ENCODE data around the gene CLC.
A peak's percentile ranks its signal among the peaks of the same experiment; 100 is the strongest.
"Not testable (repeated sequence)": the region's sequence is repeated elsewhere in the genome, so short reads cannot be mapped to it uniquely, and the experiment has no call there.

CLC gene

GRCh38 chr19:39737891-39738290 is at the start of gene CLC:
CLC (minus strand) TSS chr19:39738029; CDS start chr19:39737952, 77 bp downstream.
- DNase-seq, result no peak

DNA sequence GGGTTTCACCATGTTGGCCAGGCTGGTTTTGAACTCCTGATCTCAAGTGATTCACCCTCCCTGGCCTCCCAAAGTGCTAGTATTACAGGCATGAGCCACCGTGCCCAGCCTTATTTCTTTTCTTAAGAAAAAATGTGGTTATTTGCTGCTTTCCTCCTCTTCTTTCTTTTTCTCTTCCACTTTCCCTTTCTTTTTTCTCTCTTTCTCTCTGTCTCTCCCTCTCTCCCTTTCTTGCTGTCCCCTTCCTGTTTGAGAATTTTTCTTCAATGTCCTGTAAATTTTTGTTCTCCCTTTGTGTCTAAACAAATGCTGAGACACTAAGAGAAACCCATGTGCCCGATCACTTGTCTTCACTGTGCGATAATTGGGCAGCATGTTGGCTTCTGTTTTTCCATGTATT is 43.1 kb upstream of the CLC start:
- no peak for DNase-seq

GRCh38 chr19:39778763-39779162 is 40.9 kb upstream of the CLC start, which contains the start of gene LEUTX:
LEUTX (plus strand) TSS chr19:39778854; CDS start chr19:39778921, 67 bp downstream.
- DNase-seq, result no peak

GRCh38 chr19:39768786-39769185 is 31.0 kb upstream of the CLC start:
- DNase-seq, result no peak

GRCh38 chr19:39768334-39768733 is 30.5 kb upstream of the CLC start:
- no peak for DNase-seq

DNA sequence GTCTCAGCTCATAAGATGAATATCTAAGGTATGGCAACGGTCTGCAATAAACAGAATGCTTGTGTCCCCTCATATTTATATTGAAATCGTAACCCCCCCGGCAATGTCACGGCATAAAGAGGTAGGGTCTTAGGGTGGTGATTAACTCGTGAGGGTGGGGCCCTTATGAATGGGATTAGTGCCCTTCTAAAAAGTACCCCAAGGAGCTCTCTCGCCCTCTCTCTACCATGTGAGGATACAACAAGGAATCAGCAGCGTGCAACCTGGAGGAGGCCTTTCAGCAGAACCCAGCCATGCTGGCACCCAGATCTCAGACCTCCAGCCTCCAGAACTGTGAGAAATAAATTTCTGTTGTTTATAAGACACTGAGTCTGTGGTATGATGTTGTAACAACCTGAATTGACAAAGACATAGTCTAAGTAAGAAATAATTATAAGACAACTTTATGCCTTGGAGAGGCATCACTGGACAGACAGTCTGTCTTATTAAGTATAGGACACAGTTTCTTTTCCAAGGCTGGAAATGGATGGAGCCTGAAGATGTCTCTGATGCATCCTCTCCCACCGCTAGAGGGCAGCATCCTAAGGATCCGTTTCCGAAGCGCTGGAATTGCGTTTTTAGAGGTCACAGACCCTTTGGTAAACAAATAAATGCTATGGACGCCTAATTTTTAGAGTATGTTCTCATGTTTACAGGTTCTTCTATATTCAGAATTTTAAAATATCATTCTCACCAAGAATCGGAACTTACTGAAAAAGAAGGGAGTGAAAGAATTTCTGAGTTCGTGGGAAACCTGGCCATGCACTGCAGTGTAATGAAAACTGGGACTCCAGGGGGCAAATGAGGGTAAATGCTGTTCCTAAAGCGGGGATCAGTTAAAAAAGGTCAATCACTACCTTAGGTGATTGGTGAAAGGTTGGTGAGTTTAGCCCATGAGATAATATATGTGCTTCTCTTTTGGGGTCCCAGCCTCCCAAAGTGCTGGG is 27.6 kb upstream of the CLC start:
- DNase-seq, result peak; percentile 6

- DNase-seq, result not testable (repeated sequence)
Measured at GRCh38 chr19:39761851-39762250, 24.0 kb upstream of the CLC start.

DNA sequence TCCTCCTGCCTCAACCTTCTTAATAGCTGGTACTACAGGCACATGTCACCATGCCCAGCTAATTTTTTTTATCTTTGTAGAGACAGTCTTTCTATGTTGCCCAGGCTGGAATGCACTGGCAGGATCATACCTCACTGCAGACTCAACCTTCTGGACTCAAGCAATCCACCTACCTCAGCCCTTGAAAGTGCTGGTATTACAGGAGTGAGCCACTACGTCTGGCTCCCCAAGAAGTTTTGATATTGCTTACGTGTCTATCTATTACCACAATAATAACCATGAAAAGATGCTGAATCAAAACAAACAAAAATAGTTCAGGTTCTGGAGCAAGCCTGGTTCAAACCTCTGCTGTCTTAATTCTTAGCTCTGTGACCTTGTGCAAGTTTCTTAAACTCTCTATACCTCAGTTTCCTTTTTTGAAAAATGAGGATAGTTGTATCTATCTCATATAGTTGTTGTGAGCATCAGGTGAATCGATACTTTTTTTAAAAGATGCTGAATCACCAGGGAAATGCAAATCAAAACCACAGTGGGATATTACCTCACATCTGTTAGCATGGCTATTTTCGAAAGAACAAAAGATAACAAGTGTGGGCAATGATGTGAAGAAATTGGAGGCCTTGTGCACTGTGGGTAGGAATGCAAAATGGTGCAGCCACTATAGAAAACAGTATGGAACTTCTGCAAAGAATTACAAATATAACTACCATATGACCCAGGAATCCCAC is 21.8 kb upstream of the CLC start:
- DNase-seq, result no peak

GRCh38 chr19:39754971-39755370 is 17.1 kb upstream of the CLC start:
- DNase-seq, result no peak

- no peak for DNase-seq
Measured at GRCh38 chr19:39754544-39754943, 16.7 kb upstream of the CLC start.

DNA sequence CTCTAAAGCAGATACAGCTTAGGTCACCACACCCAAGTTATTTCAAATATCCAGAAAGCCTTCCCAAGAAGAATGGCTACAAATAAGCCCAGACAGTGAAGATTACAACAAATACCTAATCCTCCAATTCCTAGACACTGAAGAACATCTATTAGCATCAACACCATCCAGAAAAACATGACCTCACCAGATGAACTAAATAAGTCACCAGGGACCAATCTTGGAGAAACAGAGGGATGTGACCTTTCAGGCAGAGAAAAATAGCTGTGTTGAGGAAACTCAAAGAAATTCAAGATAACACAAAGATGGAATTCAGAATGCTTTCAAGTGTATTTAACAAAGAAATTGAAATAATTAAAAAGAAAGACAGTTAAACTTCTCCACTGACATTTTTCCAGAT is 15.0 kb upstream of the CLC start:
- no peak for DNase-seq

GRCh38 chr19:39752390-39752789 is 14.6 kb upstream of the CLC start:
- DNase-seq, result no peak

DNA sequence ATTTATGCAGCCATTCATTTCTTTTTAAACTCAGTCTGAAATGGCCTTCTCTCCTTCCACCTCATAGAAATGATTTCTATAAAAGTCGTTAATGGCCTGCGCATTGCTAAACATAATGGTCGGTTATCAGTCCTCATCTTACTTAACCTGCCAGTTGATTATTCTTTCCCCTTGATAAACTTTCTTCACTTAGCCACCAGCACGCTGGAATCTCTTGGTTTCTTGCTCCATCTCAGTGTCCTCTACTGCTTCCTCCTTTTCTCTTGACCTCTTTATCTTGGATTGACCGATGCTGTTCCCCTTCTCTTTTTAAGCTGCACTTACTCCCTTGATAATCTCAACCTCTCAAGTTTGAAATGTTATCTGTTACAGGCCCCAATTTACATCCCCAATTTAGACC is 12.2 kb upstream of the CLC start:
- DNase-seq, result no peak

DNA sequence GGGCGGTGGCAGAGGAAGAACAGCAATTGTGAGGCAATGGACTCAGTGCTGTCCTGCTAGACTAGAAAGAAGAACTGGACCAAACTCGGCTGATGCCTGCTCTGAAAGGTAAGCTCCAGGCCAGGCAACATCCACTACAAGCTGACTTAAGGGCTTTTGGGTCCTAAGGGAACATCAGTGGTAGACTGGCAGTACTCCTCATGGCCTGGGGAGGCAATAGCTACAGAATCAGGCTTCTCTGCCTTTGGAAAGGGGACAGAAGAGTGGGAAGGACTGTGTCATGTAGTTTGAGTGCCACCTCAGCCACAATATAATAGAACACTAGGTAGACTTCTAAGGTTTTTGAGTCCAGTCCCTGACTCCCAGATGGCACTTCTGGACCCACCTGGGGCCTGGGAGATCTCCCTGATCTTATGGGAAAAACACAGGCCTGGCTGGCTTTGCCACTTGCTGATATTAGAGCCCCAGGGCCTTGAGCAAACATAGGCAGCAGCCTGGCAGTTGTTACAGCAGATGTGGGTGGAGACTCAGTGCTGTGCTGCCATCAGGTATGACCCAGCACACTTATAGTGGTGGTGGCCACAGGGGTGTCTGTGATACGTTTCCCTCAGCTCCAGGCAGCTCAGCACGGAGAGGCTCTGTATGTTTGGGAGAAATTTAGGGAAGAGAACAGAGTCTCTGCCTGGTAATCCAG is 9.2 kb upstream of the CLC start:
- DNase-seq, result no peak

GRCh38 chr19:39745643-39746042 is 7.8 kb upstream of the CLC start:
- no peak for DNase-seq

DNA sequence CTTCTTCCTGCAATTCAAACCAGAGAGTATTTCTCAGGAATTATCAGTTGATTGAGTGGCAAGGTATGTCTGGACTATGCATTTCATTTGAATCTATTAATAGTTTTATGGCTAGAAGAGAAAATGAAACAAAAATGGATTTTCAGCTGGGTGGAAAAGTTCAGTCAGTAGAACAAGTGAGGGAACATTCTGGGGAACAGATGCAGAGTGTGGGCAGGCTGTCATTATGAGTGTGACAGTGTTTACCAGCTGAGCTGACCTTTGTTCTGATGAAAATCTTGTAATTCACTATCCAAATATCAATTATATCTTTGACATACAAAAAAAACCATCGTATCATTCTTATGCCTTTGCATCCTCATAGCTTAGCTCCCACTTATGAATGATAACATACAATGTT is 2.6 kb upstream of the CLC start:
- DNase-seq, result no peak

DNA sequence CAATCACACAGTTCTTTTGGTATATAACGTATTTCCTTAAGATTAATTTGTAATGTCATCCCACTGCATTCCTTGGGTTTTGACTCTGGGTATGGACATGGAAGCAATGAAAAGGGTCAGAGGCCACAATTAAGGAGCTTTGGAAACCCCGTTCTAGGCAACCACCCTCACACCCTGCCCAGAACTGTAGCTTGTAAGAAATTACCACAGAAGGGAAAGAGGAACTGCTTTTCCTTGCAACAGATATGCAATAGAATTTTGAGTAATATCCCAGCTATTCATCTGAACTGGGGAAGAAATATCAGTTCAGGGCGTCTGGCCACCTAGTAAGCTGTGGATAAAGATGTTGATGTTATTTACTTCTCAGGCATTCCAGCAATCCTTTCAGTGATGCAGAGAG is 985 bp upstream of the CLC start:
- no peak for DNase-seq

DNA sequence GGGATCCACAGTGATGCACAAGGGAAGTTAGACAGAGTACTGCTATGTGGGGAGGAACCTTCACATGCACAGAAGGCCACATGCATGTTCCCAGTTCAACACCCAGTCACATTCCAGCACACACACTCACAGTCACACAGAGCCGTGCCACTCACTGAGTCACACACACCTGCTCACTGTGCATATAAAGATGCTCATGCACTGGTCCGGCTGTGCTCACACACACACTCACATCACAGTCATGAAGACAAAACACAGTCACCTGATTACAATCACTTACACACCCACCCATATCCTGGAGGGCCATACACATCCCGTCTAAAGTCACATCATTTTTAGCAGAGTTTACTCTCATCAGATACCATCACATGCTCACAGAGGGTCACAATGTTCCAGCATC is 478 bp downstream of the CLC start:
- DNase-seq, result no peak

DNA sequence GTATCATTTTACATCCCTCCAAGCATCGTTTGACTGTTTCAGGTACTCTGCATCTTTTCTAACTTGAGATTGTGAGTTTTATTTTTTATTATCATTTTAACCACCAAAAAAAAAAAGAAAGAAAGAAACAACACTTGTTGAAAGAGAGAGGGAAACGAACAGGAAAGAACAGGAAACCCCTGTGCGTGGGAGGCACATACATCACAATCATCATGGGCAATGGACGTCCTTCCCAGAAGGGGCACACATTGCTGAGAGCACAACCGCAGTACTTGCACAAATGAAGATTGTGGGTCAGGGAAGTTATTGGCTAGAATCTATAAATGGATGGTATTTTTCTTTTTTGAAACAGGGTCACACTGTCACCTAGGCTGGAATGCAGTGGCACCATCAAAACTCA is 1.7 kb downstream of the CLC start:
- no peak for DNase-seq

DNA sequence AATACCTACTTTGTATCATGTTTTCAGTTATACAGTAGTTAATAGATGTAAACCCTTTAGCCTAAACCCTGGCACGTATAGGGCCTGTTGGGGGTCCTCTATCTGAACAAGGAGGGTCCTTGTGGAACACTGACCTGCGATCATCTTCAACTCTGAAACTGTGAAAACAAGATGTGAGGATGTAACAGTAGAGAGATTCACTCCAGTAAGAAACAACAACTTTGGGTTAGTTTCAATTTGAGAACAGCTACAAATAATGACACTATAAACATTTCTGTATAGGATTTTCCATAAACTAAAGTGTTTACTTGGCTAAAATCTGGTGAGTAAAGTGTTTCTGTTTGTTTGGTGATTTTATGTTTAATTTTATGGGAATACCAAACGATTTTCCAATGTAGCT is 2.1 kb downstream of the CLC start:
- DNase-seq, result no peak

DNA sequence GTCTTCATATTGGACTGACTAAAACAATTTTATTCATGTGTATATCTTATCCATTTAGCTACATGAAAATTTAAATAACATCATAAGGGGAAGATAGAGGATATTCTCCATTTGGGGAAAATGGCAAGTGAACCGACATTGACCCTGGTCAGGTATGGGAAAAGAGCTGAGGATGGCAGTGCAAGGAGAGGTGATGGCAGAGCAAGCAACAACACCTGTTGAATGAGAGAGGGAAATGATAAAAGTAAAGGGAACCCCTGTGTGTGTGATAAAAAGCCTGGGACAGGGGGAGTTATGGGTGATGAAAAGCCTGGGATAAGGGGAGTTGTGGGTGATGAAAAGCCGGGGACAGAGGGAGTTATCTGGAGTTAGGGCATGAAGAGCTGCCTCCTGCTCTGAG is 4.0 kb downstream of the CLC start:
- DNase-seq, result no peak

DNA sequence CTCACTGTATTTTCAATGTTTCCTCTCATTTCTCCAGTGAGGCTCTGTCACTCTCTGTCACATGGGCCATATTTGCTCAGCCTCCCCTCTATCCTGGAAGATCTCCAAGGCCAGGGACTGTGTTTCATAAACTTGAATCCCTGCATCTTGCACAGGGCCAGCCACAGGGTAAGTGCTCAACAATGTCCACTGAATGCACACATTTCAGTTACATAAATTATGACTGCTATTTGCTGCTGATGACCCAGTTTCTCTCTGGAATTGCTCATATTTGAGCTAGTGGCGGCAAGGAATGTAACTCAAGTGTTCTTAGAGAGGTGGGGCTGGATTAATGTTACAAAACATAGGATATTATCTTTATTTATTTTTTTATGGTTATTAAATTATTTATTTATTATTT is 6.1 kb downstream of the CLC start:
- DNase-seq, result no peak

DNA sequence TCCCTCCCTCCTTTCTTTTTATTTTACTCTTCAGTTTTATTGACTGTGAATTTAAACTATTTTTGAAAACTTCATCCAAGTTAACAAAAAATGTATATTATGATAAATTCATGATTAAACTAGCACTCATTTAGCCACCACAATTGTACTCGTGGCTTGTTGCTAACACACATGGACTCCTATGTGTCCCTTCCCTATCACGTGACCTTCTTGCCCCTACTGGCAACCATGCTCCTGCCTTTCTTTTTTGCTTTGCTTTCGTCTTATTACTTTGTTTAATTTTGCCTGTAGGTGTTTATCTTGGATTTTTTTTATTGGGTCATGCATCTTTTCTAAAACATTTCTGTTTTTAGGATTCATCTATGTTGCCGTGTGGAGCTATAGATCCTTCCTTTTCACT is 8.2 kb downstream of the CLC start:
- no peak for DNase-seq

GRCh38 chr19:39728040-39728439 is 9.8 kb downstream of the CLC start:
- no peak for DNase-seq
